Transverse colon (tissue), 4 donors: ENCODE results near the gene KCNJ16. TPM values are rescaled to one million over a fixed set of nuclear protein-coding genes. Genes with fewer than 3 reads are reported as not detected.

ENCODE experiments used
- DNase-seq: peaks from one replicate; pipeline ENCODE4 v3.0.0-alpha.2; 2019
- H3K27ac ChIP-seq, 4 donors: fragments of 200-600 bp; sonication (generic); 2 replicates each; pipeline ENCODE4 v1.5.1; 2016 to 2018; ENCODE audit warnings: inconsistent platforms in 4 of 4
- H3K27me3 ChIP-seq: fragments of 200-600 bp; sonication (generic); 2 replicates; pipeline ENCODE4 v1.5.1; 2017; ENCODE audit warnings: inconsistent platforms
- H3K36me3 ChIP-seq, 4 donors: fragments of 200-600 bp; sonication (generic); 2 replicates each; pipeline ENCODE4 v1.5.1; 2017 to 2019; ENCODE audit warnings: inconsistent platforms in 4 of 4
- H3K4me1 ChIP-seq, 4 donors: fragments of 200-600 bp; sonication (generic); 2 replicates each; pipeline ENCODE4 v1.5.1; 2017 to 2020; ENCODE audit warnings: inconsistent platforms in 4 of 4
- H3K4me3 ChIP-seq, 4 donors: fragments of 200-600 bp; sonication (generic); 1 replicate in 1 of 4; 2 replicates in 3 of 4; pipeline versions ENCODE4 v1.5.1 to v1.6.1; 2017 to 2019; ENCODE audit warnings: inconsistent platforms in 4 of 4
- H3K9me3 ChIP-seq, 2 donors: fragments of 200-600 bp; sonication (generic); 2 replicates each; pipeline ENCODE4 v1.5.1; 2017 to 2019; ENCODE audit warnings: inconsistent platforms in 2 of 2
- CTCF ChIP-seq, 5 experiments: fragments of 200-600 bp in 3 of 5; fragments of 450-650 bp in 2 of 5; sonication (generic) in 3 of 5; IDR thresholded peaks; 1 replicate in 2 of 5; 2 replicates in 3 of 5; pipeline ENCODE4 v1.5.1; 2016 to 2017; ENCODE audit warnings: antibody characterized with exemption in 5 of 5, inconsistent platforms in 3 of 5, mild to moderate bottlenecking in 2 of 5, moderate library complexity in 1 of 5
- EP300 ChIP-seq: sonication (generic); formaldehyde crosslinking; IDR thresholded peaks from one replicate; pipeline ENCODE4 v1.6.1; 2017; ENCODE audit warnings: antibody characterized with exemption, low read depth
- POLR2A ChIP-seq: fragments of 450-650 bp; IDR thresholded peaks from one replicate; pipeline ENCODE4 v1.6.1; 2016; ENCODE audit warnings: antibody characterized with exemption, mild to moderate bottlenecking, moderate library complexity
- POLR2AphosphoS5 ChIP-seq, 3 donors: sonication (generic); formaldehyde crosslinking; IDR thresholded peaks; one replicate each; pipeline ENCODE4 v1.6.1; 2016; ENCODE audit warnings: antibody characterized with exemption in 3 of 3
- WGBS, 2 donors: methylation state at CpG; one replicate each; pipeline ENCODE4 v1.1.5; 2018; ENCODE audit warnings: low coverage in 1 of 2; 5-methylcytosine and 5-hydroxymethylcytosine counted together
- in situ Hi-C, 4 donors: fragments of 200-750 bp; cut with MboI; loops; one replicate each; pipeline versions ENCODE4 v1.15.0 to v1.15.1; 2017; ENCODE audit warnings: low sequenced_read_pairs in 3 of 4, low pct_ligation_motif_present in 1 of 4, low pct_unique_long_range_greater_than_20kb in 1 of 4
- intact Hi-C: fragments of 100-400 bp; cut with DNase I; formaldehyde crosslinking; loops from one replicate; pipeline ENCODE4 v1.15.1; 2023; ENCODE audit warnings: low total_unique reads
- total RNA-seq, 4 donors: library from RNA; depleted of rRNA; stranded (reverse); fragments of >200 nt; gene quantifications; one replicate each; pipeline ENCODE4 v1.1.0, GENCODE V29; 2016

KCNJ16 gene
- total RNA-seq, 4 donors from 2014 or later = 0.27 TPM; not detected in 3

GRCh38 chr17:70070305-70071027, 4.6 kb upstream of the KCNJ16 start:
- Histone ChIP-seq H3K4me3 (no peak overlapping the region), H3K4me1 (peaks cover 0 to 4% (median 2%) of the 10 kb centered on the region in 4 donors), H3K36me3 (no peaks in the 10 kb centered on the region), H3K27me3 (no peaks in the 10 kb centered on the region), H3K27ac (no peak overlapping the region), H3K9me3 (no peaks in the 10 kb centered on the region)
- intact Hi-C loops (no loop called here), in situ Hi-C loops (no loop called here)
- 52 to 71% methylated on average over 2 to 3 of the region's 3 CpGs for WGBS, 2 donors
- no peak for TF ChIP-seq EP300
- no peak for TF ChIP-seq POLR2A
- no peak for TF ChIP-seq CTCF (IDR thresholded peaks at IDR 0.05)
- TF ChIP-seq POLR2AphosphoS5 (IDR thresholded peaks at IDR 0.05) = no peak
- DNase-seq = no peak

GRCh38 chr17:70071127-70071526, 3.9 kb upstream of the KCNJ16 start:
- in situ Hi-C loops (no loop called here), intact Hi-C loops (no loop called here)
- H3K27ac ChIP-seq = no peak overlapping the region
- peaks cover 0 to 6% (median 2%) of the 10 kb centered on the region in 4 donors for H3K4me1 ChIP-seq
- H3K4me3 ChIP-seq = no peak overlapping the region
- 82 to 94% methylated on average over 4 of the region's 4 CpGs for WGBS, 2 donors
- TF ChIP-seq CTCF (IDR thresholded peaks at IDR 0.05) (no peak), POLR2A (no peak), EP300 (no peak), POLR2AphosphoS5 (IDR thresholded peaks at IDR 0.05) (no peak)
- H3K9me3 ChIP-seq = no peaks in the 10 kb centered on the region
- no peaks in the 10 kb centered on the region for H3K36me3 ChIP-seq
- DNase-seq = no peak
- H3K27me3 ChIP-seq = no peaks in the 10 kb centered on the region

GRCh38 chr17:70071620-70072019, 3.4 kb upstream of the KCNJ16 start:
- intact Hi-C loops (no loop called here), in situ Hi-C loops (no loop called here)
- Histone ChIP-seq H3K36me3 (no peaks in the 10 kb centered on the region), H3K27me3 (no peaks in the 10 kb centered on the region), H3K4me1 (peaks cover 0 to 8% (median 2%) of the 10 kb centered on the region in 4 donors), H3K4me3 (no peak overlapping the region), H3K9me3 (no peaks in the 10 kb centered on the region), H3K27ac (no peak overlapping the region)
- WGBS, 2 donors = 85 to 89% methylated on average over 1 of the region's 1 CpG
- TF ChIP-seq POLR2AphosphoS5 (IDR thresholded peaks at IDR 0.05) (no peak), CTCF (IDR thresholded peaks at IDR 0.05) (no peak), EP300 (no peak), POLR2A (no peak)
- no peak for DNase-seq

- Histone ChIP-seq H3K9me3 (no peaks in the 10 kb centered on the region), H3K4me1 (peaks cover 0 to 8% (median 2%) of the 10 kb centered on the region in 4 donors), H3K27ac (no peak overlapping the region), H3K27me3 (no peaks in the 10 kb centered on the region), H3K4me3 (no peak overlapping the region), H3K36me3 (no peaks in the 10 kb centered on the region)
- intact Hi-C loops (no loop called here), in situ Hi-C loops (no loop called here)
- WGBS, 2 donors = 68 to 72% methylated on average over 5 of the region's 5 CpGs
- TF ChIP-seq CTCF (IDR thresholded peaks at IDR 0.05) (no peak), EP300 (no peak), POLR2AphosphoS5 (IDR thresholded peaks at IDR 0.05) (no peak), POLR2A (no peak)
- no peak for DNase-seq
These were observed 2.3 kb upstream of the KCNJ16 start for GRCh38 chr17:70072546-70073309.
